WTC11 (cell line): Measurements from ENCODE around the gene MAGEA8. TPM values are rescaled to one million over a fixed set of nuclear protein-coding genes. Genes with fewer than 3 reads are reported as not detected.
A peak's percentile ranks its signal among the peaks of the same experiment; 100 is the strongest.

Experiments used
- ATAC-seq: fragments of 200-7000 bp; cut with Tn5 transposase; 2 replicates; pipeline ENCODE4 v1.10.0; 2021; ENCODE audit warnings: mild to moderate bottlenecking, moderate library complexity
- CTCF ChIA-PET: fragments of 300-600 bp; sonication (Branson Sonifier 250); formaldehyde crosslinking; loops from one replicate; lab custom pipeline; 2021; ENCODE audit warnings: antibody characterized with exemption; lab: Charles Lee
- POLR2A ChIA-PET: fragments of 350-600 bp; sonication (Branson Sonifier 250); formaldehyde crosslinking; loops from one replicate; lab custom pipeline; 2021; ENCODE audit warnings: antibody characterized with exemption; lab: Charles Lee
- DNase-seq: peaks from one replicate; pipeline ENCODE4 v3.0.0; 2021; ENCODE audit warnings: low spot score
- H3K27ac Mint-ChIP-seq: 2 replicates; pipeline ENCODE4 v1.8.0; 2021; ENCODE audit warnings: mixed read lengths
- H3K27me3 Mint-ChIP-seq: 2 replicates; pipeline ENCODE4 v1.8.0; 2021; ENCODE audit warnings: low read depth, mild to moderate bottlenecking, moderate library complexity, mixed read lengths
- H3K36me3 Mint-ChIP-seq: 2 replicates; pipeline ENCODE4 v1.8.0; 2021; ENCODE audit warnings: mixed read lengths
- H3K4me1 Mint-ChIP-seq: 2 replicates; pipeline ENCODE4 v1.8.0; 2022; ENCODE audit warnings: mixed read lengths
- H3K4me3 Mint-ChIP-seq: 2 replicates; pipeline ENCODE4 v1.8.0; 2021; ENCODE audit warnings: mild to moderate bottlenecking, moderate library complexity, mixed read lengths
- H3K9me3 Mint-ChIP-seq: 2 replicates; pipeline ENCODE4 v1.8.0; 2021; ENCODE audit warnings: mixed read lengths
- CREM ChIP-seq: sonication (generic); formaldehyde crosslinking; IDR thresholded peaks from 2 replicates; pipeline ENCODE4 v1.8.1; 2022; ENCODE audit warnings: mild to moderate bottlenecking, missing genetic modification reagents, moderate library complexity
- ETV6 ChIP-seq: sonication (generic); formaldehyde crosslinking; IDR thresholded peaks from 2 replicates; pipeline ENCODE4 v1.8.1; 2022; ENCODE audit warnings: mild to moderate bottlenecking, missing genetic modification reagents
- FOXJ3 ChIP-seq: sonication (generic); formaldehyde crosslinking; IDR thresholded peaks from 2 replicates; pipeline ENCODE4 v1.9.0; 2021; ENCODE audit warnings: missing genetic modification reagents, mild to moderate bottlenecking, borderline replicate concordance
- HMGA2 ChIP-seq: fragments of 250-450 bp; sonication (Bioruptor Pico); IDR thresholded peaks from 2 replicates; pipeline ENCODE4 v1.4.0; 2021; ENCODE audit warnings: mild to moderate bottlenecking, moderate library complexity
- IRF2 ChIP-seq: sonication (generic); formaldehyde crosslinking; IDR thresholded peaks from 2 replicates; pipeline ENCODE4 v1.8.0; 2022; ENCODE audit warnings: low read depth, missing genetic modification reagents, borderline replicate concordance
- JUN ChIP-seq: sonication (generic); formaldehyde crosslinking; IDR thresholded peaks from 2 replicates; pipeline ENCODE4 v1.8.0; 2023; ENCODE audit warnings: mild to moderate bottlenecking, missing genetic modification reagents
- NR2C2 ChIP-seq: sonication (generic); formaldehyde crosslinking; IDR thresholded peaks from 2 replicates; pipeline ENCODE4 v1.8.0; 2022; ENCODE audit warnings: mild to moderate bottlenecking, missing genetic modification reagents
- NR3C1 ChIP-seq: sonication (generic); formaldehyde crosslinking; conservative IDR thresholded peaks from 2 replicates; pipeline ENCODE4 v1.8.1; 2023; ENCODE audit warnings: low read depth, mild to moderate bottlenecking, missing genetic modification reagents
- OVOL2 ChIP-seq: fragments of 250-450 bp; sonication (Bioruptor Pico); IDR thresholded peaks from 2 replicates; pipeline ENCODE4 v1.9.0; 2021; ENCODE audit warnings: mild to moderate bottlenecking, borderline replicate concordance
- TEAD1 ChIP-seq: sonication (generic); formaldehyde crosslinking; IDR thresholded peaks from 2 replicates; pipeline ENCODE4 v1.8.0; 2022; ENCODE audit warnings: mild to moderate bottlenecking, missing genetic modification reagents
- TEAD4 ChIP-seq: sonication (generic); formaldehyde crosslinking; IDR thresholded peaks from 2 replicates; pipeline ENCODE4 v1.8.0; 2022; ENCODE audit warnings: mild to moderate bottlenecking, missing genetic modification reagents
- ZNF219 ChIP-seq: sonication (generic); formaldehyde crosslinking; IDR thresholded peaks from 2 replicates; pipeline ENCODE4 v1.8.0; 2023; ENCODE audit warnings: missing genetic modification reagents, mild to moderate bottlenecking, borderline replicate concordance
- ZNF232 ChIP-seq: sonication (generic); formaldehyde crosslinking; IDR thresholded peaks from 2 replicates; pipeline ENCODE4 v1.8.0; 2022; ENCODE audit warnings: mild to moderate bottlenecking, missing genetic modification reagents
- ZNF317 ChIP-seq: sonication (generic); formaldehyde crosslinking; IDR thresholded peaks from 2 replicates; pipeline ENCODE4 v1.8.1; 2023; ENCODE audit warnings: low read depth, mild to moderate bottlenecking, moderate library complexity, missing genetic modification reagents, borderline replicate concordance
- total RNA-seq: library from RNA; stranded (reverse); gene quantifications from 3 replicates; pipeline ENCODE4 v1.2.3, GENCODE V29; 2021
- TF ChIP-seq, protein P1 (sequence below): fragments of 250-450 bp; sonication (Bioruptor Pico); conservative IDR thresholded peaks from 2 replicates; pipeline ENCODE4 v1.9.0; 2021; ENCODE audit warnings: mild to moderate bottlenecking
- TF ChIP-seq, protein P2 (sequence below): fragments of 250-450 bp; sonication (Bioruptor Pico); IDR thresholded peaks from 2 replicates; pipeline ENCODE4 v2.1.2; 2022; ENCODE audit warnings: mild to moderate bottlenecking, moderate library complexity
- TF ChIP-seq, protein P3 (sequence below): fragments of 250-450 bp; sonication (Bioruptor Pico); IDR thresholded peaks from 2 replicates; pipeline ENCODE4 v1.8.0; 2021; ENCODE audit warnings: mild to moderate bottlenecking
- TF ChIP-seq, protein P4 (sequence below): sonication (generic); formaldehyde crosslinking; IDR thresholded peaks from 2 replicates; pipeline ENCODE4 v1.8.1; 2022; ENCODE audit warnings: mild to moderate bottlenecking, moderate library complexity, missing genetic modification reagents

Gene MAGEA8
- total RNA-seq, 1 experiment from 2014 or later: not detected

DNA sequence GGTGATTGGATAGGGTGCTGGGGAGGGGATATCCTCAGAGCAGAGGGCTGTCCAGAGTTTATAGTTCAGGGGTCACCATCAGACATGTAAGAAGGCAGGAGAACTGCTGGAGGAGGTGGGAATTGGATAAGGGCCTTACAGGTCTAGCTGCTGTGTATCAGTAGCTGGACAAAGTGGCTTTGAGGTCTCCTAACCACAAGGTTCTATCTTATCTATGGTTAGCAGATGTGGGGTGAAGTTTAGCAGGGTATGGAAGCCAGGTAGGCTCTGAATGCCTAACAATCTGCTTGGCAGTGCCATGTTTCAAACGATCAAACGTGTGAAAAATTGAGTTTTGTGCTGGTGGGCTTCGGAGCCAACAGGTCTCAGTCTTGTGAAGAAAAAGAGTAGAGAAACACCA lies 32.1 kb upstream of the MAGEA8 start:
- Mint-ChIP-seq H3K27me3 (no peaks in the 10 kb centered on the region), H3K9me3 (peaks cover 11% of the 10 kb centered on the region; the same call in 1 of the 2 replicates)
- TF ChIP-seq TEAD1 (CRISPR knock-in tag) (no peak), NR3C1 (CRISPR knock-in tag) (no peak), ZNF317 (CRISPR knock-in tag) (no peak), FOXJ3 (CRISPR knock-in tag) (no peak), ETV6 (CRISPR knock-in tag) (no peak)
- TF ChIP-seq, protein P1, sequence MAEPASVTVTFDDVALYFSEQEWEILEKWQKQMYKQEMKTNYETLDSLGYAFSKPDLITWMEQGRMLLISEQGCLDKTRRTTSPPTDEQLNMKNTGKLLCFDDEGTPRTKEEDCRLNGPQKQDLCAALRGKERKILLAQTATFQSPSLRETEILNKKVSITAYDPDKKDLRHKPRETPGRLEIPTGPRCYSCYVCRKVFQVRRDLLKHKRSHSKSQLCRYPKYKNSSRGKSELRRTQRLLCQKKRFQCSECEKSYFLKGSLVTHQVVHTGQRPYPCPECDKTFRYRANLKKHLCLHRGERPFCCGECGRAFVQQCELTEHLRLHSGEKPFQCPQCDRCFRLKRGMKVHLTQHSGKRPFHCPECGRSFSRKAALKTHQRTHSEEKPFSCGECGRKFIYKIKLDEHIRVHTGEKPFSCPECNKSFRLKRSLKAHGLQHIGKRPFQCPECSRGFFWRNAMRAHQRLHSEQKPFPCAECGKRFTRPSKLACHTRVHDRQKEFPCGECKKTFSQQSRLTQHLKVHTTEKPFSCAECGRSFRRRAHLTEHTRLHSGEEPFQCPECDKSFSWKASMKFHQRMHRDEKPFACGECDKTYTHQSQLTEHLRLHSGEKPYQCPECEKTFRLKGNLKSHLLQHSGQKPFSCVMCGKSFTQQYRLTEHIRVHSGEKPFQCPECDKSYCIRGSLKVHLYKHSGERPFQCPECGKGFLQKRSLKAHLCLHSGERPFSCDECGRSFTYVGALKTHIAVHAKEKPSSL (CRISPR knock-in tag): no peak
- TF ChIP-seq, all 79 proteins: peak for 0
- Mint-ChIP-seq H3K36me3 (no peaks in the 10 kb centered on the region), H3K4me1 (peaks cover 16% of the 10 kb centered on the region), H3K27ac (no peak overlapping the region), H3K4me3 (no peak overlapping the region)
- CTCF ChIA-PET: no interaction called here
- POLR2A ChIA-PET: no interaction called here
- ATAC-seq (no peak), DNase-seq (no peak)

DNA sequence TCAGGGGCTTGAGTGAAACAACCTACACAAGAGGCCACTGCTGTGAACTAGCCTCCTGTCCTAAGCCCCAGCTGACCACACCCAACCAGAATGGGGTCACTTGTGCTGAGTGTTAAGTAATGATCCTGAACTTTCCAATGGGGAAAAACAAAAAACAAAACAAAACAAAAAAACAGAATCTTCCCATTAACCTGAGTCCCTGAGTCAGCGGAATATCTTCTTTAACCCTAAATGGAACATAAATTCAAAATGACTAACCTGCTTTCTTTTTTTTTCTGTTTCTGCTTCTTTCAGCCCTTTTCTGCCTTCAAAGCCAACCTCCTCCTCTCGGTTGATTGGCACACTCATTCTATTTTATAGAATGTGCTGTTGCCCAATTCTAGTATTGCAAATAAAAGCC lies 31.2 kb upstream of the MAGEA8 start:
- ATAC-seq: no peak

DNA sequence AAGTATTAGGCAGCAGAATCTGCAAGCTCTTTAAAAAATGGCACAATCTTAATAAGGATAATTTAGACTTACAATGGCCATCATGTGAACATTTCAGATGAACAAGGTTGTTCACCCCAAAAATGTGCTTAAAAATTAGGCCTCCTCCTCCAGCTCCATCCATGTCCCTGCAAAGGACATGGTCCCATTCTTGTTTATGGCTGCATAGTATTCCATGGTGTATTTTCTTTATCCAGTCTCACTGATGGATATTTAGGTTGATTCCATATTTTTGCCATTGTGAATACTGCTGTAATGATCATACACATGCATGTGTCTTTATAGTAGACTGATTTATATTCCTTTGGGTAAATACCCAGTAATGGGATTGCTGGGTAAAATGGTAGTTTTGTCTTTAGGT lies 29.1 kb upstream of the MAGEA8 start:
- DNase-seq (no peak), ATAC-seq (no peak)
- ChIA-PET CTCF (no interaction called here), POLR2A (no interaction called here)
- no peak overlapping the region for H3K4me3 Mint-ChIP-seq
- H3K9me3 Mint-ChIP-seq: peaks cover 7% of the 10 kb centered on the region; the same call in 1 of the 2 replicates
- TF ChIP-seq IRF2 (CRISPR knock-in tag): no peak
- no peak for TF ChIP-seq TEAD4 (CRISPR knock-in tag)
- H3K27ac Mint-ChIP-seq: no peak overlapping the region
- no peaks in the 10 kb centered on the region for H3K27me3 Mint-ChIP-seq
- no peaks in the 10 kb centered on the region for H3K36me3 Mint-ChIP-seq
- H3K4me1 Mint-ChIP-seq: peaks cover 18% of the 10 kb centered on the region

More for the DNA sequence above, 31.2 kb upstream of the MAGEA8 start:
- no peak overlapping the region for H3K4me3 Mint-ChIP-seq
- H3K36me3 Mint-ChIP-seq: no peaks in the 10 kb centered on the region
- ChIA-PET CTCF (no interaction called here), POLR2A (no interaction called here)
- H3K27me3 Mint-ChIP-seq: no peaks in the 10 kb centered on the region
- no peak overlapping the region for H3K27ac Mint-ChIP-seq
- no peak for TF ChIP-seq ZNF317 (CRISPR knock-in tag)
- no peak for TF ChIP-seq ZNF219 (CRISPR knock-in tag)
- no peak for TF ChIP-seq NR2C2 (CRISPR knock-in tag)
- TF ChIP-seq HMGA2 (CRISPR knock-in tag): no peak
- no peak for TF ChIP-seq CREM (CRISPR knock-in tag)
- TF ChIP-seq, protein P2, sequence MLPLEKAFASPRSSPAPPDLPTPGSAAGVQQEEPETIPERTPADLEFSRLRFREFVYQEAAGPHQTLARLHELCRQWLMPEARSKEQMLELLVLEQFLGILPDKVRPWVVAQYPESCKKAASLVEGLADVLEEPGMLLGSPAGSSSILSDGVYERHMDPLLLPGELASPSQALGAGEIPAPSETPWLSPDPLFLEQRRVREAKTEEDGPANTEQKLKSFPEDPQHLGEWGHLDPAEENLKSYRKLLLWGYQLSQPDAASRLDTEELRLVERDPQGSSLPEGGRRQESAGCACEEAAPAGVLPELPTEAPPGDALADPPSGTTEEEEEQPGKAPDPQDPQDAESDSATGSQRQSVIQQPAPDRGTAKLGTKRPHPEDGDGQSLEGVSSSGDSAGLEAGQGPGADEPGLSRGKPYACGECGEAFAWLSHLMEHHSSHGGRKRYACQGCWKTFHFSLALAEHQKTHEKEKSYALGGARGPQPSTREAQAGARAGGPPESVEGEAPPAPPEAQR (CRISPR knock-in tag): no peak
- no peak for TF ChIP-seq JUN
- H3K9me3 Mint-ChIP-seq: peaks cover 7% of the 10 kb centered on the region; the same call in 1 of the 2 replicates
- peaks cover 18% of the 10 kb centered on the region for H3K4me1 Mint-ChIP-seq
- no peak for DNase-seq

DNA sequence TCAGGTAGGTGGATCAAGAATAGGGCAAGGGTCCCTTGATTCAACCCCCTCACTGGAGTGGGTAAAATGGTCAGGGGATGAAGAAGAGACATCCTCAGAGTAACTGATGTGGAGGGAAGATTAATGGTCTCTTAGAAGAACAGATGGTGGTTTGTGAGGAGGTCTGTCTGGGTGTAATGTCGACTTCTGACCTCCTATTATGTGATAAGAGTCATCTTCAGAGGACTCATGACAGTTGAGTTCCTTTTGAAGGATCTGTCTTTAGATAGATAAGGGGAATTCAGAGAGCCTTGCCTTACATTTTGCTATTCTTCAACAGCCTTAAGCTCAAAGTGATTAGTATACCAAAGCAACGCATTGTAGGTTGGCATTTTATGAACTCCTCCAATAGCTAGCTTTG lies 27.1 kb upstream of the MAGEA8 start:
- H3K9me3 Mint-ChIP-seq: peaks cover 7% of the 10 kb centered on the region; the same call in 1 of the 2 replicates
- ChIA-PET CTCF (interaction anchor here (0.6 kb wide), 1 partner anchor 18 kb away, joined by 4 read pairs; no protein-coding TSS in a partner anchor), POLR2A (no interaction called here)
- no peaks in the 10 kb centered on the region for H3K36me3 Mint-ChIP-seq
- H3K27ac Mint-ChIP-seq: peak overlapping the region; percentile 41
- no peaks in the 10 kb centered on the region for H3K27me3 Mint-ChIP-seq
- no peak overlapping the region for H3K4me3 Mint-ChIP-seq
- DNase-seq (no peak), ATAC-seq (no peak)
- TF ChIP-seq ZNF232 (CRISPR knock-in tag) (no peak), CREM (CRISPR knock-in tag) (no peak), OVOL2 (CRISPR knock-in tag) (no peak)
- TF ChIP-seq, protein P3, sequence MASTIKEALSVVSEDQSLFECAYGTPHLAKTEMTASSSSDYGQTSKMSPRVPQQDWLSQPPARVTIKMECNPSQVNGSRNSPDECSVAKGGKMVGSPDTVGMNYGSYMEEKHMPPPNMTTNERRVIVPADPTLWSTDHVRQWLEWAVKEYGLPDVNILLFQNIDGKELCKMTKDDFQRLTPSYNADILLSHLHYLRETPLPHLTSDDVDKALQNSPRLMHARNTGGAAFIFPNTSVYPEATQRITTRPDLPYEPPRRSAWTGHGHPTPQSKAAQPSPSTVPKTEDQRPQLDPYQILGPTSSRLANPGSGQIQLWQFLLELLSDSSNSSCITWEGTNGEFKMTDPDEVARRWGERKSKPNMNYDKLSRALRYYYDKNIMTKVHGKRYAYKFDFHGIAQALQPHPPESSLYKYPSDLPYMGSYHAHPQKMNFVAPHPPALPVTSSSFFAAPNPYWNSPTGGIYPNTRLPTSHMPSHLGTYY (CRISPR knock-in tag): no peak
- TF ChIP-seq, protein P4, sequence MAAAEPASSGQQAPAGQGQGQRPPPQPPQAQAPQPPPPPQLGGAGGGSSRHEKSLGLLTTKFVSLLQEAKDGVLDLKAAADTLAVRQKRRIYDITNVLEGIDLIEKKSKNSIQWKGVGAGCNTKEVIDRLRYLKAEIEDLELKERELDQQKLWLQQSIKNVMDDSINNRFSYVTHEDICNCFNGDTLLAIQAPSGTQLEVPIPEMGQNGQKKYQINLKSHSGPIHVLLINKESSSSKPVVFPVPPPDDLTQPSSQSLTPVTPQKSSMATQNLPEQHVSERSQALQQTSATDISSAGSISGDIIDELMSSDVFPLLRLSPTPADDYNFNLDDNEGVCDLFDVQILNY: no peak
- H3K4me1 Mint-ChIP-seq: peaks cover 22% of the 10 kb centered on the region
